ENCODE measurements around the gene PWP1.
A peak's percentile ranks its signal among the peaks of the same experiment; 100 is the strongest.

PWP1 gene

DNA sequence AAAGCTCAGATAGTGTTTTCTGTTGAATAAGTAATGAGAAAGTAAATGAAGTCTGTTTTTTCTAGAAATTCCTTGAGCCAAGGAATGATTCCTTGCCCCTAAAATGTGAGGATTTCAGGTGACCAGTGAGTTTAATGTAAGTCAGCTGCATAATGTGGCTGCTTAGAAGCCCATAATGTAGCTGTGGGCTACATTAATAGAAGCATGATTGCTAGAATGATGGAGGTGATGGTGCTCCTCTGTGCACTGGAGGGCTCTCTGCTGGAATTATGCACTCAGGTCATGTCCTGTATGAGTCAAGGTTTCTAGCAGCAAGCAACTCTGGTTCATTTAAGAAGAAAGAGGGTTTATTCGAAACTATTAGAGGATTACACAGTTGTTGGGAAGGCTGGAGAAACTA is 19.6 kb upstream of the PWP1 start:
- TF ChIP-seq, protein P1, sequence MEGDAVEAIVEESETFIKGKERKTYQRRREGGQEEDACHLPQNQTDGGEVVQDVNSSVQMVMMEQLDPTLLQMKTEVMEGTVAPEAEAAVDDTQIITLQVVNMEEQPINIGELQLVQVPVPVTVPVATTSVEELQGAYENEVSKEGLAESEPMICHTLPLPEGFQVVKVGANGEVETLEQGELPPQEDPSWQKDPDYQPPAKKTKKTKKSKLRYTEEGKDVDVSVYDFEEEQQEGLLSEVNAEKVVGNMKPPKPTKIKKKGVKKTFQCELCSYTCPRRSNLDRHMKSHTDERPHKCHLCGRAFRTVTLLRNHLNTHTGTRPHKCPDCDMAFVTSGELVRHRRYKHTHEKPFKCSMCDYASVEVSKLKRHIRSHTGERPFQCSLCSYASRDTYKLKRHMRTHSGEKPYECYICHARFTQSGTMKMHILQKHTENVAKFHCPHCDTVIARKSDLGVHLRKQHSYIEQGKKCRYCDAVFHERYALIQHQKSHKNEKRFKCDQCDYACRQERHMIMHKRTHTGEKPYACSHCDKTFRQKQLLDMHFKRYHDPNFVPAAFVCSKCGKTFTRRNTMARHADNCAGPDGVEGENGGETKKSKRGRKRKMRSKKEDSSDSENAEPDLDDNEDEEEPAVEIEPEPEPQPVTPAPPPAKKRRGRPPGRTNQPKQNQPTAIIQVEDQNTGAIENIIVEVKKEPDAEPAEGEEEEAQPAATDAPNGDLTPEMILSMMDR (conservative IDR thresholded peaks at IDR 0.05; ENCODE audit: low read depth, low read length) = no peak
- no peak overlapping the region for H3K4me3 ChIP-seq (ENCODE audit: low read depth, low read length)
- no peak for DNase-seq (ENCODE audit: low read depth)

DNA sequence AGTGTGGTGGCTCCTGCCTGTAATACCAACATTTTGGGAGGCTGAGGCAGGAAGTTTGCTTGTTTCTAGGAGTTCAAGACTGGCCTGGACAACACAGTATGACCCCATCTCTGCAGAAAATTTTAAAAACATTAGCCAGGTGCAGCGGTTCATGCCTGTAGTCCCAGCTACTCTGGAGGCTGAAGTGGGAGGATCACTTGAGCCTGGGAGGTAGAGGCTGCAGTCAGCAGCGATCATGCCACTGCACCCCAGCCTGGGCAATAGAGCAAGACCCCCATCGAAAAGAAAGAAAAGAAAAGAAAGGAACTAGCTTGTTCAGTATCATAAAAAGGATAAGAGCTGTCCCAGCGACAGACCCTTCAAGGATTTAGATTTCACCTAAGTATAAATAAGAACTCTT is 18.1 kb upstream of the PWP1 start:
- DNase-seq (ENCODE audit: low read depth) = no peak
- TF ChIP-seq, protein P1 (conservative IDR thresholded peaks at IDR 0.05; ENCODE audit: low read depth, low read length) = no peak
- H3K4me3 ChIP-seq (ENCODE audit: low read depth, low read length) = no peak overlapping the region

DNA sequence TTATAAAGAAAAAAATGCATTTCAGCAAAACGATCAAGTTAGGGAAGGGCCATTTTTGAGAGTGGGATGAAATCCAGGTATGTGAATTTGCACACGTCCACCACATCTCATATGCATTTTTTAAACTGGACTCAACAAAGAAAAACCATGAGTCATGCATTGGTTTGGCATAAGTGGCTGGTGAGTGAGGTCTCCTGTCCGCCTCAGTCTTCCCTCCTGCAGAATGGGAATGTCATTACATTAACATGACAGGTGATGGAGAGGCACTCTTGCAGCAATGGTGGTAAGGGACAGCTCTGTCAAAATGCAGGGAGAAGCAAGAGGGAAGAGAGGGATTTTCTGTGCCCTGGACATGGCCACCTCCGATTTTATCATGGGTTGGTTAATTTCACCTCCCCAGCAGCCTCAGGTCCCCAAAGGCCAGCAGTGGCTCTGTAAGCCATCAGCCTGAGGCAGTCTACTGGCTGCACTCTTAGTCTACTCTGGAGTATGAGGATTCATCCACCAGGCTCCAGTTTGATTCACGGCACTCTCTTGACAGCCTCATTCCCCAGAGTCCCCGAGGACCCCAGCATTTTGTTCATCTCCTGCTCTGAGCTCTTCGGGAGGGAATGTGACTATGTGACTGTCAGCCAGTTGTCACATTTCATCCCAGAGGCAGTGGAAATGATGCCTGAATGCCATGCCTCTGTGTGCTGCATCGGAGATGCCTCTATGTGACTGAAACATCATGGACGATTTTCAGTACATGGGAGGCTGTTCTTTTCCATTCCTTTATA is 17.1 kb upstream of the PWP1 start:
- DNase-seq (ENCODE audit: low read depth) = no peak
- no peak overlapping the region for H3K4me3 ChIP-seq (ENCODE audit: low read depth, low read length)
- TF ChIP-seq, protein P1 (conservative IDR thresholded peaks at IDR 0.05; ENCODE audit: low read depth, low read length) = no peak

DNA sequence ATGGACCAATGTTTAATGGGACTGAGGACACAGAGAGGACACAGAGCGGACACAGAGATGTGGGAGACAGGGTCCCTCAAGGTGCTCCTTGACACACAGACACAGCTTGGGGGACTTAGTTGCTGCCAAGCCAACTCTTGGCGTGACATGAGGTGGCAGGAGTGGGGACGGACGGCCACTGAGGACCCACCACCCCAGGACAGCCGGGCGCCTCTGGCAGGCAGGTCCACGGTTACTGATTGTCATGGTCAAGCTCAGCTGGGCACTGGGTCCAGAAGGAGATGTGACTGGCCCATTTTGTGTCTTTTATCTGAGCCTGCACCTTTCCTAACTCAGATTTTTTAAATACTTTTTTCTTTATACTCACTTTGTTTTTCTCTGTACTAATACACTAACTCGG is 15.7 kb upstream of the PWP1 start:
- DNase-seq (ENCODE audit: low read depth) = no peak
- TF ChIP-seq, protein P1 (conservative IDR thresholded peaks at IDR 0.05; ENCODE audit: low read depth, low read length) = no peak

DNA sequence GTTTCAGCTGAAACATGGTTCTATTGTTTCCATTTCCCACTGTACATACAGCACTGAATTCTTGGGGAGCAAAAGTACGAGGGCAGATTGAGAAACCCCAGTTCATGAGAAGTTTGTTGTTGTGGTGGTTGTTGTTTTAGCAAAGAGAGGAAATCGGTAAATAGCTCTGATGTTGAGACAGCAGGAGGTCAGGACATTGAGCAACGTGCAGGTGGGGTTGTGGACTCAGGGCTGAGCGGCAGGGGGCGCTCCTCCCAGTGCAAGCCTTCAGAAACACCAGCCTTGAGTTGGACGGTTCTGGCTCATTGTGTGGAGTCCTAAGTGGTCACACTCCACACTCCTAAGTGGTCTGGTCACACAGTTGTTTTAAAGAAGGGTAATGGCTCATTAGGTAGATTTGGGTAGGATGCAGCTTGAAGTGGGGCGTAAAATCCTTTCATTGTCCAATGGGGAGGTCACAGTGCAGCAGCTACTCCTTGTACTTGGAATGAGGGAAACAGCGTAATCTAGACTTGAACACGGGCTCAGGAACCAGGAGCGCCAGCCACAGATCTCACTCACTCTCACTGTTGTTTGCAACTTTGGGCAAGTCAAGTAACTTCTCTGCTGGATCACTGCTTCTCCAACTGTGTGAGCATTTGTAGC is 14.5 kb upstream of the PWP1 start:
- H3K4me3 ChIP-seq (ENCODE audit: low read depth, low read length) = no peak overlapping the region
- peak; percentile 57 for DNase-seq (ENCODE audit: low read depth)
- TF ChIP-seq, protein P1 (conservative IDR thresholded peaks at IDR 0.05; ENCODE audit: low read depth, low read length) = peak; percentile 85

More for the DNA sequence above, 15.7 kb upstream of the PWP1 start:
- no peak overlapping the region for H3K4me3 ChIP-seq (ENCODE audit: low read depth, low read length)

DNA sequence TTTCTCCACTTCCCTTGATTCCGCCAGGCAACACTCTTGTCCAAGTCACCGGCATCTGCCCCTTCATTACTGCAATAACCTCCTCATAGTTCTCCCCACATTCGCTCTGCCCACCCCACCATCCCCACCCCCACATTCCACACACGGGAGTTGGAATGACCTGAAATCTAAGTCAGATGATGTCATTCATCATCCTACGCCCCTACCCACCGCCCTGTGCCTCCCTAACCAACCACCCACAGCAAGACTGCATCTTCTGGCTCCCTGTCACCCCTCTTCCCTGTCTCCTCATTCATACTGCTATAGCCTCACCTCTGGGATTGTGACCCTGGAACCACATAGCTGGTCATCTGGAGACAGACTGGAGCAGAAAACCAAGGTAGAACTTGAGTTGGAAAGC is 7.9 kb upstream of the PWP1 start:
- no peak for DNase-seq (ENCODE audit: low read depth)
- H3K4me3 ChIP-seq (ENCODE audit: low read depth, low read length) = no peak overlapping the region
- TF ChIP-seq, protein P1 (conservative IDR thresholded peaks at IDR 0.05; ENCODE audit: low read depth, low read length) = no peak

Measured in choroid plexus epithelial cell (primary cell).